Upper lobe of left lung (tissue), 4 donors: ENCODE data around the gene UCHL5.

Experiments used
- CTCF ChIP-seq, 6 experiments: fragments of 450-650 bp in 4 of 6; fragments of 200-600 bp in 2 of 6; sonication (generic) in 2 of 6; IDR thresholded peaks; one replicate each; pipeline ENCODE4 v1.5.1; 2016 to 2019; ENCODE audit warnings: antibody characterized with exemption in 6 of 6
- EP300 ChIP-seq, 4 donors: sonication (generic); formaldehyde crosslinking; IDR thresholded peaks; one replicate each; pipeline ENCODE4 v1.5.1; 2017; ENCODE audit warnings: antibody characterized with exemption in 4 of 4, control low read depth in 2 of 4
- POLR2A ChIP-seq, 4 donors: fragments of 450-650 bp; IDR thresholded peaks; one replicate each; pipeline ENCODE4 v1.5.1; 2016 to 2017; ENCODE audit warnings: antibody characterized with exemption in 4 of 4, mild to moderate bottlenecking in 2 of 4

DNA sequence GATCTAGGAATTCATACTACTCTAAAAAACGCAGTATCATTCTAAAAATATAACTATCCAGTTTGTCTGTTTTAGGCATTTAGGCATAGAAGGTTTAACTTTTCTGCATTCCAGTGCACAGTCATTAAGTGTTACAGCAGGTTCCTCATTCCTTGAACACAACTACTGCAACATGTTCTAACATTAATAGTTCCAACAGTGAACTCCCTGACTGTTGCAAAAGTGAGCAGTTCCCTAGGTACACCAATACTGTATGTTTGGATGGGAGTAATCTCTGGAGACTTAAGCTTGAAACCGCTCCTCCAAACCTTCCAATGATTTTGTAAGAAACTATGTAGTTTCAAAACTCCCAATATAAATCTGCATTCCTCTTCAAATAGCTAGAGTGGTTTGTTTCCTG, 46.2 kb downstream of the UCHL5 start:
- TF ChIP-seq CTCF (IDR thresholded peaks at IDR 0.05) (no peak), POLR2A (IDR thresholded peaks at IDR 0.05) (no peak), EP300 (IDR thresholded peaks at IDR 0.05) (no peak)
